Mesendoderm (in vitro differentiated cells): Measurements from ENCODE around the gene STOML3.

Source experiments
- DNase-seq: peaks from one replicate; pipeline ENCODE4 v3.0.0; 2013
- H2AK5ac ChIP-seq: 2 replicates; pipeline ENCODE4 v1.6.1; 2013; ENCODE audit warnings: low read length, inconsistent platforms
- H2BK120ac ChIP-seq: 2 replicates; pipeline ENCODE4 v1.6.1; 2013; ENCODE audit warnings: low read depth, mild to moderate bottlenecking, low read length, moderate library complexity, mixed read lengths
- H2BK15ac ChIP-seq: replicated peaks from 2 replicates; pipeline ENCODE4 v1.6.1; 2013; ENCODE audit warnings: low read depth, mild to moderate bottlenecking, moderate library complexity
- H2BK5ac ChIP-seq: 2 replicates; pipeline ENCODE4 v1.6.1; 2013; ENCODE audit warnings: low read length, inconsistent platforms
- H3K18ac ChIP-seq: 2 replicates; pipeline ENCODE4 v1.6.1; 2013; ENCODE audit warnings: mild to moderate bottlenecking, low read length, mixed read lengths
- H3K23ac ChIP-seq: one replicate; pipeline ENCODE4 v1.6.1; 2013; ENCODE audit warnings: low read length
- H3K27ac ChIP-seq: 2 replicates; pipeline ENCODE4 v1.5.1; 2013; ENCODE audit warnings: low read depth, mild to moderate bottlenecking, inconsistent platforms, low read length, moderate library complexity
- H3K27me3 ChIP-seq: 2 replicates; pipeline ENCODE4 v1.6.1; 2013; ENCODE audit warnings: low read length, control low read depth, mild to moderate bottlenecking, inconsistent platforms; ENCODE audit not compliant: insufficient read depth, poor library complexity
- H3K36me3 ChIP-seq: 2 replicates; pipeline ENCODE4 v1.6.1; 2013; ENCODE audit warnings: low read length, inconsistent platforms; ENCODE audit not compliant: control insufficient read depth, insufficient read depth
- H3K4ac ChIP-seq: one replicate; pipeline ENCODE4 v1.6.1; 2013; ENCODE audit warnings: low read depth, mild to moderate bottlenecking, low read length, moderate library complexity
- H3K4me1 ChIP-seq: 2 replicates; pipeline ENCODE4 v1.6.1; 2013; ENCODE audit warnings: low read depth, low read length, inconsistent platforms; ENCODE audit not compliant: control insufficient read depth
- H3K4me2 ChIP-seq: 2 replicates; pipeline ENCODE4 v1.6.1; 2013; ENCODE audit warnings: low read length
- H3K4me3 ChIP-seq: 2 replicates; pipeline ENCODE4 v1.5.1; 2013; ENCODE audit warnings: mild to moderate bottlenecking, low read length
- H3K56ac ChIP-seq: one replicate; pipeline ENCODE4 v1.6.1; 2013; ENCODE audit warnings: low read length
- H3K79me1 ChIP-seq: 2 replicates; pipeline ENCODE4 v1.6.1; 2013; ENCODE audit warnings: low read length, inconsistent platforms
- H3K79me2 ChIP-seq: 2 replicates; pipeline ENCODE4 v1.6.1; 2013; ENCODE audit warnings: mild to moderate bottlenecking, low read length; ENCODE audit not compliant: control insufficient read depth, insufficient read depth
- H3K9ac ChIP-seq: 2 replicates; pipeline ENCODE4 v1.6.1; 2013; ENCODE audit warnings: low read length, inconsistent platforms
- H4K5ac ChIP-seq: one replicate; pipeline ENCODE4 v1.6.1; 2013; ENCODE audit warnings: low read length
- H4K8ac ChIP-seq: one replicate; pipeline ENCODE4 v1.6.1; 2013; ENCODE audit warnings: low read depth, mild to moderate bottlenecking, control low read depth, low read length, moderate library complexity
- WGBS: extraction: QIAGEN DNeasy Blood & Tissue Kit; methylation state at CpG from one replicate; pipeline ENCODE4 v1.1.7; 2013; ENCODE audit warnings: low lambda C conversion rate, missing lambda C conversion rate; ENCODE audit not compliant: insufficient coverage; ENCODE audit errors: extremely low coverage; 5-methylcytosine and 5-hydroxymethylcytosine counted together

Gene STOML3

GRCh38 chr13:38941353-38941945 is 49.2 kb downstream of the STOML3 start:
- H4K5ac ChIP-seq = no peak overlapping the region
- no peaks in the 10 kb centered on the region for H3K36me3 ChIP-seq
- H3K4ac ChIP-seq = no peak overlapping the region
- no peak overlapping the region for H3K4me3 ChIP-seq
- no peak overlapping the region for H3K56ac ChIP-seq
- no peaks in the 10 kb centered on the region for H3K4me1 ChIP-seq
- no peak overlapping the region for H4K8ac ChIP-seq
- H2BK15ac ChIP-seq = no peak overlapping the region
- no CpG with 5 or more reads among the region's 3 CpGs for WGBS
- H3K9ac ChIP-seq = no peak overlapping the region
- H3K18ac ChIP-seq = no peak overlapping the region
- no peak for DNase-seq
- H3K4me2 ChIP-seq = no peak overlapping the region
- H2AK5ac ChIP-seq = no peak overlapping the region
- no peak overlapping the region for H3K27ac ChIP-seq
- H2BK120ac ChIP-seq = no peak overlapping the region
- H2BK5ac ChIP-seq = no peak overlapping the region
- H3K79me1 ChIP-seq = no peaks in the 10 kb centered on the region
- no peaks in the 10 kb centered on the region for H3K79me2 ChIP-seq
- H3K23ac ChIP-seq = no peak overlapping the region
- no peaks in the 10 kb centered on the region for H3K27me3 ChIP-seq

GRCh38 chr13:38933786-38934185 is 56.8 kb downstream of the STOML3 start:
- H3K23ac ChIP-seq = no peak overlapping the region
- no peak overlapping the region for H2BK5ac ChIP-seq
- no peak overlapping the region for H3K18ac ChIP-seq
- H2BK120ac ChIP-seq = no peak overlapping the region
- no peaks in the 10 kb centered on the region for H3K79me2 ChIP-seq
- no peak overlapping the region for H3K4me2 ChIP-seq
- no peak overlapping the region for H3K4ac ChIP-seq
- no peak overlapping the region for H2AK5ac ChIP-seq
- no peak for DNase-seq
- no peaks in the 10 kb centered on the region for H3K27me3 ChIP-seq
- H3K79me1 ChIP-seq = no peaks in the 10 kb centered on the region
- H3K9ac ChIP-seq = no peak overlapping the region
- H3K36me3 ChIP-seq = no peaks in the 10 kb centered on the region
- H3K56ac ChIP-seq = no peak overlapping the region
- no peak overlapping the region for H3K4me3 ChIP-seq
- H2BK15ac ChIP-seq = no peak overlapping the region
- H3K27ac ChIP-seq = no peak overlapping the region
- H4K8ac ChIP-seq = no peak overlapping the region
- no peak overlapping the region for H4K5ac ChIP-seq
- H3K4me1 ChIP-seq = no peaks in the 10 kb centered on the region

- Histone ChIP-seq H3K27me3 (no peaks in the 10 kb centered on the region), H3K4me1 (no peaks in the 10 kb centered on the region)
- WGBS = no CpG with 5 or more reads among the region's 1 CpG
Observed at GRCh38 chr13:38922170-38922569, 68.5 kb downstream of the STOML3 start.

GRCh38 chr13:38921081-38921480 is 69.5 kb downstream of the STOML3 start:
- H2BK120ac ChIP-seq = no peak overlapping the region
- H3K79me2 ChIP-seq = no peaks in the 10 kb centered on the region
- no peak overlapping the region for H4K8ac ChIP-seq
- no CpG with 5 or more reads among the region's 2 CpGs for WGBS
- H3K4me1 ChIP-seq = no peaks in the 10 kb centered on the region
- H3K4me2 ChIP-seq = no peak overlapping the region
- no peak overlapping the region for H3K23ac ChIP-seq
- H3K4me3 ChIP-seq = no peak overlapping the region
- H2AK5ac ChIP-seq = no peak overlapping the region
- H3K4ac ChIP-seq = no peak overlapping the region
- H3K27me3 ChIP-seq = no peaks in the 10 kb centered on the region
- H3K18ac ChIP-seq = no peak overlapping the region
- no peak overlapping the region for H3K56ac ChIP-seq
- no peak overlapping the region for H2BK15ac ChIP-seq
- no peak overlapping the region for H3K27ac ChIP-seq
- DNase-seq = no peak
- no peaks in the 10 kb centered on the region for H3K79me1 ChIP-seq
- no peaks in the 10 kb centered on the region for H3K36me3 ChIP-seq
- H3K9ac ChIP-seq = no peak overlapping the region
- H2BK5ac ChIP-seq = no peak overlapping the region
- H4K5ac ChIP-seq = no peak overlapping the region

More at GRCh38 chr13:38922170-38922569, 68.5 kb downstream of the STOML3 start:
- Histone ChIP-seq H3K27ac (no peak overlapping the region), H4K8ac (no peak overlapping the region), H2BK5ac (no peak overlapping the region), H3K4me2 (no peak overlapping the region), H3K4me3 (no peak overlapping the region), H2BK120ac (no peak overlapping the region), H3K9ac (no peak overlapping the region), H2AK5ac (no peak overlapping the region), H4K5ac (no peak overlapping the region), H2BK15ac (no peak overlapping the region), H3K79me1 (no peaks in the 10 kb centered on the region), H3K56ac (no peak overlapping the region), H3K4ac (no peak overlapping the region), H3K36me3 (no peaks in the 10 kb centered on the region), H3K18ac (no peak overlapping the region), H3K79me2 (no peaks in the 10 kb centered on the region), H3K23ac (no peak overlapping the region)
- no peak for DNase-seq
